ENCODE results near the gene KCND2. TPM values are rescaled to one million over a fixed set of nuclear protein-coding genes. Genes with fewer than 3 reads are reported as not detected.

Gene KCND2
- polyA plus RNA-seq, 2 of the 4 experiments (the other 2 are of a cell fraction), result 0.01 TPM; not detected in 1

GRCh38 chr7:120709972-120710320, 437.0 kb downstream of the KCND2 start:
- ATAC-seq (no peak), DNase-seq (ENCODE audit: low read depth in 1 of 2, low spot score in 1 of 2) (no peak), FAIRE-seq (no peak)
- TF ChIP-seq CHD2 (IDR thresholded peaks at IDR 0.05; ENCODE audit: low read length, partially characterized antibody), result no peak
- CTCF ChIA-PET, result interaction anchor here (2.0 kb wide), 1 partner anchor 9 kb away, joined by 7 read pairs; no protein-coding TSS in a partner anchor
- Histone ChIP-seq H3K4me1 (no peaks in the 10 kb centered on the region), H3K9me3 (no peaks in the 10 kb centered on the region), H3K4me3 (no peak overlapping the region), H3K4me2 (no peak overlapping the region), H3K27ac (no peak overlapping the region)
- WGBS (ENCODE audit: missing lambda C conversion rate), result 3% methylated on average over 1 of the region's 1 CpG
- POLR2A ChIA-PET, result no interaction called here

- no peak overlapping the region for H3K27ac ChIP-seq
- no peaks in the 10 kb centered on the region for H3K4me1 ChIP-seq
- ChIA-PET POLR2A (no interaction called here), CTCF (no interaction called here)
- no peak for FAIRE-seq
- no peak for TF ChIP-seq GATA3 (IDR thresholded peaks at IDR 0.05; ENCODE audit: borderline replicate concordance)
- no peak for TF ChIP-seq TFCP2L1 (CRISPR knock-in tag; IDR thresholded peaks at IDR 0.05)
- no peak for TF ChIP-seq MAFK (IDR thresholded peaks at IDR 0.05; ENCODE audit: partially characterized antibody)
- no peak for TF ChIP-seq CHD4 (IDR thresholded peaks at IDR 0.05; ENCODE audit: borderline replicate concordance)
- no peak for TF ChIP-seq KDM1A (IDR thresholded peaks at IDR 0.05; ENCODE audit: low read depth)
- TF ChIP-seq PHF8 (IDR thresholded peaks at IDR 0.05; ENCODE audit: borderline replicate concordance, low read depth), result no peak
- TF ChIP-seq HDAC2 (IDR thresholded peaks at IDR 0.05), result no peak
- no peak for TF ChIP-seq NFE2L2 (conservative IDR thresholded peaks at IDR 0.05; ENCODE audit: low read length)
- TF ChIP-seq MAZ (IDR thresholded peaks at IDR 0.05; ENCODE audit: borderline replicate concordance, low read depth, low read length), result no peak
- TF ChIP-seq EHF (CRISPR knock-in tag; IDR thresholded peaks at IDR 0.05), result no peak
- no peak for TF ChIP-seq ZC3H11A (IDR thresholded peaks at IDR 0.05)
- TF ChIP-seq POLR2AphosphoS2 (conservative IDR thresholded peaks at IDR 0.05; ENCODE audit: low read length), result no peak
- no peak for TF ChIP-seq RNF2 (IDR thresholded peaks at IDR 0.05; ENCODE audit: borderline replicate concordance, low read depth)
- TF ChIP-seq ZNF302 (CRISPR knock-in tag; IDR thresholded peaks at IDR 0.05), result no peak
- no peak for TF ChIP-seq CHD2 (IDR thresholded peaks at IDR 0.05; ENCODE audit: low read length, partially characterized antibody)
- H3K4me3 ChIP-seq, result no peak overlapping the region
- no peak for DNase-seq (ENCODE audit: low read depth in 1 of 2, low spot score in 1 of 2)
- no peak for ATAC-seq
- no peaks in the 10 kb centered on the region for H3K9me3 ChIP-seq
- whole genome bisulfite sequencing (ENCODE audit: missing lambda C conversion rate), result 5% methylated on average over 3 of the region's 3 CpGs
- H3K4me2 ChIP-seq, result no peak overlapping the region
These were observed 442.0 kb downstream of the KCND2 start for GRCh38 chr7:120714945-120715344.

GRCh38 chr7:120716307-120716706, 443.3 kb downstream of the KCND2 start:
- WGBS (ENCODE audit: missing lambda C conversion rate), result 2% methylated on average over 2 of the region's 2 CpGs
- no peak for FAIRE-seq
- CTCF ChIA-PET, result interaction anchor here (0.9 kb wide), 1 partner anchor 9 kb away, joined by 3 read pairs; no protein-coding TSS in a partner anchor
- Histone ChIP-seq H3K9me3 (no peaks in the 10 kb centered on the region), H3K4me2 (no peak overlapping the region), H3K4me3 (no peak overlapping the region), H3K27ac (no peak overlapping the region), H3K4me1 (no peaks in the 10 kb centered on the region)
- ATAC-seq, result no peak
- no peak for TF ChIP-seq USF2 (IDR thresholded peaks at IDR 0.05)
- TF ChIP-seq RAD21 (conservative IDR thresholded peaks at IDR 0.05 in 1 of 2, IDR thresholded peaks at IDR 0.05 in 1 of 2), result no peak
- DNase-seq (ENCODE audit: low read depth in 1 of 2, low spot score in 1 of 2), result no peak
- POLR2A ChIA-PET, result no interaction called here

- FAIRE-seq (no peak), DNase-seq (ENCODE audit: low read depth in 1 of 2, low spot score in 1 of 2) (no peak), ATAC-seq (no peak)
- TF ChIP-seq RFX5 (IDR thresholded peaks at IDR 0.05), result no peak
- no peak for TF ChIP-seq MAZ (IDR thresholded peaks at IDR 0.05; ENCODE audit: borderline replicate concordance, low read depth, low read length)
- TF ChIP-seq REST (IDR thresholded peaks at IDR 0.05), result no peak
- TF ChIP-seq KDM5A (IDR thresholded peaks at IDR 0.05), result no peak
- Histone ChIP-seq H3K27ac (no peak overlapping the region), H3K4me1 (no peaks in the 10 kb centered on the region), H3K4me3 (no peak overlapping the region), H3K4me2 (no peak overlapping the region), H3K9me3 (no peaks in the 10 kb centered on the region)
- ChIA-PET POLR2A (no interaction called here), CTCF (no interaction called here)
- WGBS (ENCODE audit: missing lambda C conversion rate), result 8% methylated on average over 4 of the region's 4 CpGs
These were observed 444.2 kb downstream of the KCND2 start for GRCh38 chr7:120717166-120717565.
